ENCODE measurements around the gene ITPRIP.
A peak's percentile ranks its signal among the peaks of the same experiment; 100 is the strongest.

Gene ITPRIP

GRCh38 chr10:104337521-104337984 is 712 bp downstream of the ITPRIP start:
- Histone ChIP-seq H3K36me3 (replicated peaks in 1 of 2; ENCODE audit: control insufficient read depth in 2 of 2, insufficient read depth in 2 of 2, low read length in 2 of 2) (peaks cover 0 to 24% of the 10 kb centered on the region in 2 donors), H3K4me1 (ENCODE audit: control insufficient read depth in 2 of 2, insufficient read depth in 1 of 2, low read depth in 1 of 2, low read length in 2 of 2) (peaks cover 19 to 22% of the 10 kb centered on the region in 2 donors), H3K4me3 (ENCODE audit: low read length in 2 of 2) (peak overlapping the region; percentile 89), H2AK5ac (ENCODE audit: low read depth, low read length) (no peak overlapping the region), H4K8ac (ENCODE audit: low read depth, low read length) (no peak overlapping the region), H3K9me3 (replicated peaks in 1 of 2; ENCODE audit: control insufficient read depth in 2 of 2, insufficient read depth in 1 of 2, low read depth in 1 of 2, low read length in 2 of 2) (no peaks in the 10 kb centered on the region), H2BK5ac (ENCODE audit: low read length) (peak overlapping the region; percentile 79), H4K91ac (ENCODE audit: low read depth, low read length, poor library complexity) (peak overlapping the region; percentile 13), H3K4ac (ENCODE audit: low read length) (no peak overlapping the region), H3K18ac (ENCODE audit: low read length) (peak overlapping the region; percentile 78), H2BK120ac (ENCODE audit: low read depth, low read length) (no peak overlapping the region), H2BK15ac (ENCODE audit: low read length) (peak overlapping the region; percentile 52), H3K27me3 (ENCODE audit: control insufficient read depth in 3 of 3, insufficient read depth in 3 of 3, low read depth in 1 of 3, low read length in 3 of 3) (peaks cover 0 to 19% (median 0%) of the 10 kb centered on the region in 3 experiments), H3K14ac (ENCODE audit: low read length) (peak overlapping the region; percentile 12), H3K9ac (ENCODE audit: low read depth, low read length, poor library complexity) (peak overlapping the region; percentile 91), H3K23ac (ENCODE audit: low read depth, low read length, poor library complexity) (peak overlapping the region; percentile 34), H2BK12ac (ENCODE audit: low read length) (no peak overlapping the region), H2AFZ (ENCODE audit: low read length) (peak overlapping the region; percentile 98), H3K4me2 (ENCODE audit: insufficient read depth, low read length, poor library complexity, severe bottlenecking) (peak overlapping the region; percentile 90), H3K27ac (replicated peaks; ENCODE audit: low read length) (peak overlapping the region; percentile 83), H3K79me1 (ENCODE audit: low read depth, low read length) (peaks cover 6% of the 10 kb centered on the region)
- WGBS, 2 donors (ENCODE audit: extremely low coverage in 2 of 2, insufficient read length in 2 of 2, insufficient replicate concordance in 1 of 2), result no CpG with 5 or more reads among the region's 23 CpGs
- no peak for DNase-seq (ENCODE audit: low spot score)

- Histone ChIP-seq H3K23ac (ENCODE audit: low read depth, low read length, poor library complexity) (no peak overlapping the region), H2AFZ (ENCODE audit: low read length) (peak overlapping the region; percentile 98), H3K4me1 (ENCODE audit: control insufficient read depth in 2 of 2, insufficient read depth in 1 of 2, low read depth in 1 of 2, low read length in 2 of 2) (peaks cover 22 to 24% of the 10 kb centered on the region in 2 donors), H2BK12ac (ENCODE audit: low read length) (no peak overlapping the region), H3K4me3 (ENCODE audit: low read length in 2 of 2) (peak overlapping the region; percentile 89), H2BK120ac (ENCODE audit: low read depth, low read length) (no peak overlapping the region), H3K14ac (ENCODE audit: low read length) (no peak overlapping the region), H3K4me2 (ENCODE audit: insufficient read depth, low read length, poor library complexity, severe bottlenecking) (peak overlapping the region; percentile 90), H2BK15ac (ENCODE audit: low read length) (no peak overlapping the region), H3K36me3 (replicated peaks in 1 of 2; ENCODE audit: control insufficient read depth in 2 of 2, insufficient read depth in 2 of 2, low read length in 2 of 2) (peaks cover 0 to 24% of the 10 kb centered on the region in 2 donors), H2AK5ac (ENCODE audit: low read depth, low read length) (no peak overlapping the region), H2BK5ac (ENCODE audit: low read length) (no peak overlapping the region), H3K79me1 (ENCODE audit: low read depth, low read length) (peaks cover 6% of the 10 kb centered on the region), H3K9ac (ENCODE audit: low read depth, low read length, poor library complexity) (no peak overlapping the region), H4K91ac (ENCODE audit: low read depth, low read length, poor library complexity) (no peak overlapping the region), H3K18ac (ENCODE audit: low read length) (no peak overlapping the region), H3K9me3 (replicated peaks in 1 of 2; ENCODE audit: control insufficient read depth in 2 of 2, insufficient read depth in 1 of 2, low read depth in 1 of 2, low read length in 2 of 2) (no peaks in the 10 kb centered on the region), H3K27me3 (ENCODE audit: control insufficient read depth in 3 of 3, insufficient read depth in 3 of 3, low read depth in 1 of 3, low read length in 3 of 3) (peaks cover 0 to 21% (median 0%) of the 10 kb centered on the region in 3 experiments), H3K4ac (ENCODE audit: low read length) (no peak overlapping the region), H4K8ac (ENCODE audit: low read depth, low read length) (no peak overlapping the region), H3K27ac (replicated peaks; ENCODE audit: low read length) (no peak overlapping the region)
- no CpG with 5 or more reads among the region's 12 CpGs for WGBS, 2 donors (ENCODE audit: extremely low coverage in 2 of 2, insufficient read length in 2 of 2, insufficient replicate concordance in 1 of 2)
- DNase-seq (ENCODE audit: low spot score), result no peak
Measured at GRCh38 chr10:104336821-104337467, 1.3 kb downstream of the ITPRIP start.

- Histone ChIP-seq H3K4me1 (ENCODE audit: control insufficient read depth in 2 of 2, insufficient read depth in 1 of 2, low read depth in 1 of 2, low read length in 2 of 2) (peaks cover 39 to 43% of the 10 kb centered on the region in 2 donors), H3K9me3 (replicated peaks in 1 of 2; ENCODE audit: control insufficient read depth in 2 of 2, insufficient read depth in 1 of 2, low read depth in 1 of 2, low read length in 2 of 2) (no peaks in the 10 kb centered on the region), H3K4me3 (ENCODE audit: low read length in 2 of 2) (no peak overlapping the region), H2AFZ (ENCODE audit: low read length) (no peak overlapping the region), H3K9ac (ENCODE audit: low read depth, low read length, poor library complexity) (no peak overlapping the region), H3K27me3 (ENCODE audit: control insufficient read depth in 3 of 3, insufficient read depth in 3 of 3, low read depth in 1 of 3, low read length in 3 of 3) (peaks cover 0 to 35% (median 0%) of the 10 kb centered on the region in 3 experiments), H2AK5ac (ENCODE audit: low read depth, low read length) (peak overlapping the region; percentile 26), H4K91ac (ENCODE audit: low read depth, low read length, poor library complexity) (no peak overlapping the region), H3K4ac (ENCODE audit: low read length) (no peak overlapping the region), H2BK120ac (ENCODE audit: low read depth, low read length) (no peak overlapping the region), H3K27ac (replicated peaks; ENCODE audit: low read length) (no peak overlapping the region), H2BK12ac (ENCODE audit: low read length) (no peak overlapping the region), H3K4me2 (ENCODE audit: insufficient read depth, low read length, poor library complexity, severe bottlenecking) (no peak overlapping the region), H3K79me1 (ENCODE audit: low read depth, low read length) (peaks cover 6% of the 10 kb centered on the region), H2BK5ac (ENCODE audit: low read length) (no peak overlapping the region), H3K14ac (ENCODE audit: low read length) (no peak overlapping the region), H3K23ac (ENCODE audit: low read depth, low read length, poor library complexity) (no peak overlapping the region), H2BK15ac (ENCODE audit: low read length) (no peak overlapping the region), H3K36me3 (replicated peaks in 1 of 2; ENCODE audit: control insufficient read depth in 2 of 2, insufficient read depth in 2 of 2, low read length in 2 of 2) (peaks cover 0 to 24% of the 10 kb centered on the region in 2 donors), H3K18ac (ENCODE audit: low read length) (no peak overlapping the region), H4K8ac (ENCODE audit: low read depth, low read length) (no peak overlapping the region)
- DNase-seq (ENCODE audit: low spot score), result no peak
- WGBS, 2 donors (ENCODE audit: extremely low coverage in 2 of 2, insufficient read length in 2 of 2, insufficient replicate concordance in 1 of 2), result no CpG with 5 or more reads among the region's 13 CpGs
Measured at GRCh38 chr10:104334965-104335650, 3.2 kb downstream of the ITPRIP start.

- no peak overlapping the region for H3K14ac ChIP-seq (ENCODE audit: low read length)
- H4K8ac ChIP-seq (ENCODE audit: low read depth, low read length), result no peak overlapping the region
- H3K27ac ChIP-seq (replicated peaks; ENCODE audit: low read length), result no peak overlapping the region
- DNase-seq (ENCODE audit: low spot score), result no peak
- no peak overlapping the region for H2AFZ ChIP-seq (ENCODE audit: low read length)
- no peak overlapping the region for H3K9ac ChIP-seq (ENCODE audit: low read depth, low read length, poor library complexity)
- H2BK12ac ChIP-seq (ENCODE audit: low read length), result no peak overlapping the region
- H3K18ac ChIP-seq (ENCODE audit: low read length), result no peak overlapping the region
- H3K27me3 ChIP-seq (ENCODE audit: control insufficient read depth in 3 of 3, insufficient read depth in 3 of 3, low read depth in 1 of 3, low read length in 3 of 3), result peaks cover 0 to 39% (median 0%) of the 10 kb centered on the region in 3 experiments
- H3K4ac ChIP-seq (ENCODE audit: low read length), result no peak overlapping the region
- H2BK15ac ChIP-seq (ENCODE audit: low read length), result no peak overlapping the region
- WGBS, 2 donors (ENCODE audit: extremely low coverage in 2 of 2, insufficient read length in 2 of 2, insufficient replicate concordance in 1 of 2), result no CpG with 5 or more reads among the region's 6 CpGs
- no peak overlapping the region for H3K4me3 ChIP-seq (ENCODE audit: low read length in 2 of 2)
- no peak overlapping the region for H2AK5ac ChIP-seq (ENCODE audit: low read depth, low read length)
- no peak overlapping the region for H4K91ac ChIP-seq (ENCODE audit: low read depth, low read length, poor library complexity)
- H2BK5ac ChIP-seq (ENCODE audit: low read length), result no peak overlapping the region
- H3K79me1 ChIP-seq (ENCODE audit: low read depth, low read length), result peaks cover 6% of the 10 kb centered on the region
- no peaks in the 10 kb centered on the region for H3K9me3 ChIP-seq (replicated peaks in 1 of 2; ENCODE audit: control insufficient read depth in 2 of 2, insufficient read depth in 1 of 2, low read depth in 1 of 2, low read length in 2 of 2)
- H3K36me3 ChIP-seq (replicated peaks in 1 of 2; ENCODE audit: control insufficient read depth in 2 of 2, insufficient read depth in 2 of 2, low read length in 2 of 2), result peaks cover 0 to 24% of the 10 kb centered on the region in 2 donors
- H2BK120ac ChIP-seq (ENCODE audit: low read depth, low read length), result no peak overlapping the region
- H3K4me1 ChIP-seq (ENCODE audit: control insufficient read depth in 2 of 2, insufficient read depth in 1 of 2, low read depth in 1 of 2, low read length in 2 of 2), result peaks cover 44 to 48% of the 10 kb centered on the region in 2 donors
- H3K23ac ChIP-seq (ENCODE audit: low read depth, low read length, poor library complexity), result no peak overlapping the region
- no peak overlapping the region for H3K4me2 ChIP-seq (ENCODE audit: insufficient read depth, low read length, poor library complexity, severe bottlenecking)
Measured at GRCh38 chr10:104334561-104334960, 3.7 kb downstream of the ITPRIP start.
